A549 (cell line): ENCODE data around the gene TBC1D16. TPM values are rescaled to one million over a fixed set of nuclear protein-coding genes. Genes with fewer than 3 reads are reported as not detected.

Experiments used
- ATAC-seq, 2 experiments: fragments of 200-7000 bp in 1 of 2; fragments of >200 bp in 1 of 2; cut with Nextera tagmentation in 1 of 2; cut with Tn5 transposase in 1 of 2; 3 replicates each; pipeline versions ENCODE4 v1.8.0 to v1.9.1; 2018 to 2020; ENCODE audit warnings: mild to moderate bottlenecking in 1 of 2, moderate library complexity in 1 of 2
- CTCF ChIA-PET: fragments of 300-600 bp; sonication (Branson Sonifier 250); formaldehyde crosslinking; extraction: SDS; loops from one replicate; lab custom pipeline; 2021; ENCODE audit warnings: antibody characterized with exemption, inconsistent platforms; lab: Yijun Ruan, JAX
- POLR2A ChIA-PET: fragments of 350-600 bp; formaldehyde crosslinking; extraction: SDS; loops from one replicate; lab custom pipeline; 2021; ENCODE audit warnings: antibody characterized with exemption, inconsistent platforms; lab: Yijun Ruan, JAX
- DNase-seq, 2 experiments: peaks; one replicate each; pipeline versions ENCODE4 v3.0.0 to v3.0.0-alpha.2; 2011 to 2016; ENCODE audit warnings: low read depth in 1 of 2, low spot score in 1 of 2
- FAIRE-seq: peaks from 2 replicates; lab custom pipeline; 2011; peaks lifted over from hg19 to GRCh38; lab: Jason Lieb, UNC
- H3K27ac ChIP-seq, 2 experiments: fragments of >200 bp; sonication (Bioruptor Twin); formaldehyde crosslinking; 3 replicates each; pipeline ENCODE4 v1.5.1; 2016 to 2017
- H3K4me1 ChIP-seq: fragments of >200 bp; sonication (Bioruptor Twin); formaldehyde crosslinking; 3 replicates; pipeline ENCODE4 v1.6.1; 2016
- H3K4me2 ChIP-seq: fragments of >200 bp; sonication (Bioruptor Twin); formaldehyde crosslinking; 3 replicates; pipeline ENCODE4 v1.6.1; 2016
- H3K4me3 ChIP-seq: fragments of >200 bp; sonication (Bioruptor Twin); formaldehyde crosslinking; 3 replicates; pipeline ENCODE4 v1.5.1; 2016
- H3K9me3 ChIP-seq: fragments of >200 bp; sonication (Bioruptor Twin); formaldehyde crosslinking; 3 replicates; pipeline ENCODE4 v1.6.1; 2016
- EP300 ChIP-seq, 2 experiments: fragments of >200 bp; sonication (Bioruptor Twin); formaldehyde crosslinking; IDR thresholded peaks; 2 replicates in 1 of 2; 3 replicates in 1 of 2; pipeline ENCODE4 v1.6.1; 2016 to 2017
- ESRRA ChIP-seq: fragments of 150-350 bp; IDR thresholded peaks from 2 replicates; pipeline ENCODE4 v1.6.1; 2014; ENCODE audit warnings: mild to moderate bottlenecking, low read length, borderline replicate concordance
- FOSL2 ChIP-seq, 2 experiments: fragments of 450-650 bp in 1 of 2; fragments of >200 bp in 1 of 2; sonication (Bioruptor Twin) in 1 of 2; formaldehyde crosslinking; IDR thresholded peaks; 2 replicates each; pipeline versions ENCODE4 v1.5.0 to v1.6.1; 2016 to 2020; ENCODE audit warnings: mild to moderate bottlenecking in 1 of 2, moderate library complexity in 1 of 2
- HDAC2 ChIP-seq: fragments of 200-600 bp; sonication (generic); IDR thresholded peaks from 2 replicates; pipeline ENCODE4 v1.6.1; 2016
- HEYL ChIP-seq: fragments of 250-450 bp; sonication (Bioruptor Pico); IDR thresholded peaks from 2 replicates; pipeline ENCODE4 v1.8.0; 2021; ENCODE audit warnings: mild to moderate bottlenecking, moderate library complexity
- KDM1A ChIP-seq: fragments of 200-600 bp; sonication (generic); IDR thresholded peaks from 2 replicates; pipeline ENCODE4 v1.6.1; 2016; ENCODE audit warnings: low read depth, mild to moderate bottlenecking
- MAZ ChIP-seq: fragments of 150-350 bp; IDR thresholded peaks from 2 replicates; pipeline ENCODE4 v1.6.1; 2014; ENCODE audit warnings: antibody characterized with exemption, low read depth, low read length, borderline replicate concordance
- MYC ChIP-seq: IDR thresholded peaks from 2 replicates; pipeline ENCODE4 v1.6.1; 2012; ENCODE audit warnings: mild to moderate bottlenecking, inconsistent platforms, low read length, improper control_type of control experiment, borderline replicate concordance
- NPAS2 ChIP-seq: fragments of 250-450 bp; sonication (Bioruptor Pico); IDR thresholded peaks from 2 replicates; pipeline ENCODE4 v1.8.0; 2022; ENCODE audit warnings: mild to moderate bottlenecking, moderate library complexity, borderline replicate concordance
- NR3C1 ChIP-seq: fragments of >200 bp; sonication (Bioruptor Twin); formaldehyde crosslinking; IDR thresholded peaks from 3 replicates; pipeline ENCODE4 v1.6.1; 2017
- PHF8 ChIP-seq: fragments of 200-600 bp; sonication (generic); IDR thresholded peaks from 2 replicates; pipeline ENCODE4 v1.6.1; 2016; ENCODE audit warnings: low read depth, mild to moderate bottlenecking, antibody characterized with exemption, moderate library complexity, borderline replicate concordance
- POLR2AphosphoS2 ChIP-seq: conservative IDR thresholded peaks from 2 replicates; pipeline ENCODE4 v1.6.1; 2012; ENCODE audit warnings: low read length, improper control_type of control experiment, inconsistent platforms
- RNF2 ChIP-seq: fragments of 200-600 bp; sonication (generic); IDR thresholded peaks from 2 replicates; pipeline ENCODE4 v1.6.1; 2016; ENCODE audit warnings: low read depth, mild to moderate bottlenecking, antibody characterized with exemption, moderate library complexity, borderline replicate concordance
- SMC3 ChIP-seq: fragments of >200 bp; sonication (Bioruptor Twin); formaldehyde crosslinking; IDR thresholded peaks from 3 replicates; pipeline ENCODE4 v1.6.1; 2018; ENCODE audit warnings: inconsistent platforms
- TFCP2L1 ChIP-seq: fragments of 250-450 bp; sonication (Bioruptor Pico); IDR thresholded peaks from 2 replicates; pipeline ENCODE4 v1.5.0; 2021; ENCODE audit warnings: mild to moderate bottlenecking
- ZFP36 ChIP-seq: fragments of 450-650 bp; IDR thresholded peaks from 2 replicates; pipeline ENCODE4 v1.6.1; 2014; ENCODE audit warnings: borderline replicate concordance; ENCODE audit not compliant: partially characterized antibody
- ZNF302 ChIP-seq: fragments of 250-450 bp; sonication (Bioruptor Pico); IDR thresholded peaks from 2 replicates; pipeline ENCODE4 v1.9.0; 2021; ENCODE audit warnings: inconsistent platforms, mild to moderate bottlenecking, moderate library complexity
- ZSCAN20 ChIP-seq: fragments of 250-450 bp; sonication (Bioruptor Pico); IDR thresholded peaks from 2 replicates; pipeline ENCODE4 v1.8.0; 2022; ENCODE audit warnings: mild to moderate bottlenecking, moderate library complexity
- WGBS: methylation state at CpG from one replicate; pipeline ENCODE4 v1.1.6; 2017; ENCODE audit errors: missing lambda C conversion rate; 5-methylcytosine and 5-hydroxymethylcytosine counted together
- polyA plus RNA-seq, 4 experiments: library from polyadenylated mRNA; depleted of rRNA in 3 of 4; stranded (reverse); fragments of >200 nt; fragmentation: RNase III in 1 of 4; extraction: RNeasy Plus Mini Kit Qiagen cat#74134 plus additional on column Dnase treatment in 1 of 4; gene quantifications; 2 replicates in 3 of 4; 3 replicates in 1 of 4; pipeline ENCODE4 v1.2.3, GENCODE V29; 2011 to 2017
- TF ChIP-seq, protein P1 (sequence below): fragments of 250-450 bp; sonication (Bioruptor Pico); IDR thresholded peaks from 2 replicates; pipeline ENCODE4 v1.5.0; 2020; ENCODE audit warnings: low read depth, mild to moderate bottlenecking, moderate library complexity
- TF ChIP-seq, protein P2 (sequence below): fragments of 250-450 bp; sonication (Bioruptor Pico); IDR thresholded peaks from 2 replicates; pipeline ENCODE4 v1.5.0; 2021; ENCODE audit warnings: mild to moderate bottlenecking, moderate library complexity, borderline replicate concordance
- TF ChIP-seq, protein P3 (sequence below): fragments of >200 bp; sonication (Bioruptor Twin); formaldehyde crosslinking; IDR thresholded peaks from 3 replicates; pipeline ENCODE4 v1.6.1; 2016
- TF ChIP-seq, protein P4 (sequence below): IDR thresholded peaks from 2 replicates; pipeline ENCODE4 v1.6.1; 2012; ENCODE audit warnings: low read depth, borderline replicate concordance

Gene TBC1D16
- polyA plus RNA-seq, 2 of the 4 experiments (the other 2 are of a cell fraction): 8.9 to 12.5 TPM

DNA sequence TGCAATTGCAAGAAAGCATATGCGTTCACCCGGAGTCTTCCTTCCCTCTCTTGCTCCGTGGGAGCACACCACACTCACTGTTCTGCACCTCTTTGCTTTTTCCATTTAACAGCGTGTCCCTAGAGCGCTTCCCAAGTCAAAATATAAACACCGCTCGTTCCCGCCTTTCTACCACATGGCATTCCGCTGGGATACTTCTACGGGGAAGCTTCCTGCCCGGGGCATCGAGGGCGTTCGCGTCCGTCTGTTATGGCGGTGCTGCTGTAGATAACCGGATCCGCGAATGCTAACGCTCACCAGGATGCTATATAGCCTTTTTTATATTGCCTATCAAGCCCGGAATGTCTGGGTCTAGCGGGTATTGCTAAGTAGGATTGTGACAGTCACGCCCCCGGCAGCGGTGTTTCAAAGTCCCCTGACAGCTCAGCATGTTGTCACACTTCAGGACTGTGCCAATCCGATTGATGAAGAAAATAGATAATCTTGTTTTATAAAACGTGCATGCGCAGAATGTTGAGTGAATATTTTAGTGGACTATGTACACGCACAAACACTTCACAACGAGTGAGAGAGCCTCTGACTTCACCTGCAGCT is 31.8 kb upstream of the TBC1D16 start:
- FAIRE-seq: no peak
- ChIA-PET CTCF (interaction anchor here (3.1 to 6.8 kb wide), 2 partner anchors 15 to 33 kb away, joined by 13 to 58 read pairs; partner anchors contain the start of gene GAA), POLR2A (no interaction called here)
- no peak overlapping the region for H3K4me2 ChIP-seq
- WGBS: 92% methylated on average over 31 of the region's 31 CpGs
- peaks cover 17% of the 10 kb centered on the region for H3K4me1 ChIP-seq
- no peak overlapping the region; a peak in 1 of 6 replicates for H3K27ac ChIP-seq
- no peaks in the 10 kb centered on the region for H3K9me3 ChIP-seq
- ATAC-seq: no peak
- no peak overlapping the region for H3K4me3 ChIP-seq
- no peak for DNase-seq
- no peak for TF ChIP-seq ZSCAN20 (CRISPR knock-in tag)

DNA sequence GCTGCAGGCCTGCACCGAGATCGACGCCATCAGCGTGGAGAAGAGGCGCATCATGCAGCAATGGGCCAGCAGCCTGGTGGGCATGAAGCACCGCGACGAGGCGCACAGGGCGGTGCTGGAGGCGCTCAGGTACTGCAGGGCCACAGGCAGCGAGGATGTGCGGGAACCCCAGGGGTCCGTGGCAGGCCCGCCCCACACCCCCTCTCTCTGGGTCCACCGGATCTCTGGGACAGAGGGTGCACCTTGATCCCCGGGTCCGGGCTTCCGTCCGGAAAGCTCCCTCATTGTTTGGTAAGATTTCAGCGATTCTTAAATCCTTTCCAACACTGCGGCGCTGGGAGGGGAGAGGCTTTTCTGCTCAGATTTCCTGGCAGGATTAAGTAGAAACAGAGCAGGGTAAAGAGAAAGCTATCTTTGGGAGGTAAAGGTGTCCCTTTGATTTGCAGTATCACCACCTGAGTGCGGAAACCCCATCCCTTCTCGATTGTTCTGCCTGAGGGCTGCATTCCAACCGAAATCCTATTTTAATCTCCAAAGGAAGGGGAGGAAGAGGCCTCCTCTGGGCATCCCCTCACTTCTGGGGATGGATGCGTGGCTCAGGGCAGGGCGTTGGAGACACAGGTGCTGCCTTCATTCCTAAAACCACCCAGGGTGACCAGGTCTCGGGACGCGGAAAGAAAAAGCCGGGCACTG is 30.0 kb upstream of the TBC1D16 start:
- WGBS: 94% methylated on average over 32 of the region's 32 CpGs
- CTCF ChIA-PET: interaction anchor here (1.1 to 2.5 kb wide), 3 partner anchors 9 to 36 kb away, joined by 3 to 16 read pairs (median 4); partner anchors contain the start of gene GAA
- Histone ChIP-seq H3K4me2 (no peak overlapping the region), H3K9me3 (no peaks in the 10 kb centered on the region), H3K27ac (peak overlapping the region; percentile 8 to 70; a peak in 1 of 6 replicates), H3K4me3 (no peak overlapping the region), H3K4me1 (peaks cover 17% of the 10 kb centered on the region)
- DNase-seq (no peak), ATAC-seq (no peak), FAIRE-seq (no peak)
- POLR2A ChIA-PET: no interaction called here
- TF ChIP-seq EP300 (IDR thresholded peaks at IDR 0.05) (no peak), POLR2AphosphoS2 (no peak), MAZ (no peak), ZSCAN20 (CRISPR knock-in tag) (no peak), ESRRA (no peak), FOSL2 (IDR thresholded peaks at IDR 0.05) (no peak), FOSL2 (CRISPR knock-in tag; IDR thresholded peaks at IDR 0.05) (no peak), MYC (no peak), PHF8 (no peak), TFCP2L1 (CRISPR knock-in tag) (no peak), ZNF302 (CRISPR knock-in tag) (no peak), HDAC2 (no peak), NPAS2 (CRISPR knock-in tag) (no peak), HEYL (CRISPR knock-in tag) (no peak), SMC3 (no peak)
- TF ChIP-seq, protein P1, sequence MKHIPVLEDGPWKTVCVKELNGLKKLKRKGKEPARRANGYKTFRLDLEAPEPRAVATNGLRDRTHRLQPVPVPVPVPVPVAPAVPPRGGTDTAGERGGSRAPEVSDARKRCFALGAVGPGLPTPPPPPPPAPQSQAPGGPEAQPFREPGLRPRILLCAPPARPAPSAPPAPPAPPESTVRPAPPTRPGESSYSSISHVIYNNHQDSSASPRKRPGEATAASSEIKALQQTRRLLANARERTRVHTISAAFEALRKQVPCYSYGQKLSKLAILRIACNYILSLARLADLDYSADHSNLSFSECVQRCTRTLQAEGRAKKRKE (CRISPR knock-in tag): no peak
- TF ChIP-seq, protein P2, sequence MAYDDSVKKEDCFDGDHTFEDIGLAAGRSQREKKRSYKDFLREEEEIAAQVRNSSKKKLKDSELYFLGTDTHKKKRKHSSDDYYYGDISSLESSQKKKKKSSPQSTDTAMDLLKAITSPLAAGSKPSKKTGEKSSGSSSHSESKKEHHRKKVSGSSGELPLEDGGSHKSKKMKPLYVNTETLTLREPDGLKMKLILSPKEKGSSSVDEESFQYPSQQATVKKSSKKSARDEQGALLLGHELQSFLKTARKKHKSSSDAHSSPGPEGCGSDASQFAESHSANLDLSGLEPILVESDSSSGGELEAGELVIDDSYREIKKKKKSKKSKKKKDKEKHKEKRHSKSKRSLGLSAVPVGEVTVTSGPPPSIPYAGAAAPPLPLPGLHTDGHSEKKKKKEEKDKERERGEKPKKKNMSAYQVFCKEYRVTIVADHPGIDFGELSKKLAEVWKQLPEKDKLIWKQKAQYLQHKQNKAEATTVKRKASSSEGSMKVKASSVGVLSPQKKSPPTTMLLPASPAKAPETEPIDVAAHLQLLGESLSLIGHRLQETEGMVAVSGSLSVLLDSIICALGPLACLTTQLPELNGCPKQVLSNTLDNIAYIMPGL (CRISPR knock-in tag): no peak
- TF ChIP-seq, protein P3, sequence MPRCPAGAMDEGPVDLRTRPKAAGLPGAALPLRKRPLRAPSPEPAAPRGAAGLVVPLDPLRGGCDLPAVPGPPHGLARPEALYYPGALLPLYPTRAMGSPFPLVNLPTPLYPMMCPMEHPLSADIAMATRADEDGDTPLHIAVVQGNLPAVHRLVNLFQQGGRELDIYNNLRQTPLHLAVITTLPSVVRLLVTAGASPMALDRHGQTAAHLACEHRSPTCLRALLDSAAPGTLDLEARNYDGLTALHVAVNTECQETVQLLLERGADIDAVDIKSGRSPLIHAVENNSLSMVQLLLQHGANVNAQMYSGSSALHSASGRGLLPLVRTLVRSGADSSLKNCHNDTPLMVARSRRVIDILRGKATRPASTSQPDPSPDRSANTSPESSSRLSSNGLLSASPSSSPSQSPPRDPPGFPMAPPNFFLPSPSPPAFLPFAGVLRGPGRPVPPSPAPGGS: no peak

DNA sequence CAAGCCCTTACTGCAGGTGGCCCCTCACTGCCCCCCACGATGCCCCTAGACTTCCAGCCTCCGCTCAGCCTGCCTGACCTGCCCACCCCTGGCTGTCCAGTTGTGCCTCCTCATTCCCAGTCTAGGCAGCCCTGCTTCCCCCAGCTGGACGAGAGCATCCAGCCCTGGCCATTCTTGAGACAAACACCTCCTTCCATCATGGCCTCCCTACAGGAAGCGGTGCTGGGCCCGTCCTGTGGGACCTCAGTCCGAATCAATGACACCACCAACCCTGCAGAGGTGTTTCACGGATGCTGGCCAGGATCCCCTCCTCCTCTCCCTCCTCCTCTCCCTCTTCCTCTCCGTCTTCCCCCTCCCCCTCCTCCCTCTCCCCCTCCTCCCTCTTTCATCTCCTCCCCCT is 29.0 kb upstream of the TBC1D16 start:
- CTCF ChIA-PET: interaction anchor here (0.8 to 2.5 kb wide), 4 partner anchors 18 to 59 kb away, joined by 3 to 16 read pairs (median 4); partner anchors contain the start of gene GAA
- peak in 1 of 2 experiments; percentile 24 for DNase-seq
- H3K9me3 ChIP-seq: no peaks in the 10 kb centered on the region
- TF ChIP-seq MAZ (no peak), RNF2 (no peak), ZFP36 (no peak), KDM1A (no peak), NR3C1 (no peak)
- TF ChIP-seq, protein P1 (CRISPR knock-in tag): no peak
- TF ChIP-seq, protein P4, sequence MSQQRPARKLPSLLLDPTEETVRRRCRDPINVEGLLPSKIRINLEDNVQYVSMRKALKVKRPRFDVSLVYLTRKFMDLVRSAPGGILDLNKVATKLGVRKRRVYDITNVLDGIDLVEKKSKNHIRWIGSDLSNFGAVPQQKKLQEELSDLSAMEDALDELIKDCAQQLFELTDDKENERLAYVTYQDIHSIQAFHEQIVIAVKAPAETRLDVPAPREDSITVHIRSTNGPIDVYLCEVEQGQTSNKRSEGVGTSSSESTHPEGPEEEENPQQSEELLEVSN: no peak
- TF ChIP-seq, all 56 proteins: peak for 0
- ATAC-seq (peak; percentile 44 to 48; a peak in 4 of 6 replicates), FAIRE-seq (no peak)
- Histone ChIP-seq H3K27ac (peak overlapping the region; percentile 70 to 88), H3K4me3 (no peak overlapping the region), H3K4me2 (peak overlapping the region; percentile 60), H3K4me1 (peaks cover 17% of the 10 kb centered on the region)
- POLR2A ChIA-PET: no interaction called here
- 76% methylated on average over 8 of the region's 8 CpGs for WGBS
